GM23248 (cell line): ENCODE results near the gene SRRM1. TPM values are rescaled to one million over a fixed set of nuclear protein-coding genes. Genes with fewer than 3 reads are reported as not detected.

Source experiments
- DNase-seq: peaks from one replicate; pipeline ENCODE4 v3.0.0-alpha.2; 2015
- H2AFZ ChIP-seq: fragments of 200-600 bp; sonication (generic); 2 replicates; pipeline ENCODE4 v1.6.1; 2016; ENCODE audit warnings: antibody characterized with exemption
- H3F3A ChIP-seq: fragments of 200-600 bp; sonication (generic); 2 replicates; pipeline ENCODE4 v1.6.1; 2016; ENCODE audit warnings: mild to moderate bottlenecking, antibody characterized with exemption, mixed run types; ENCODE audit not compliant: insufficient read depth
- H3K27ac ChIP-seq: fragments of 200-600 bp; sonication (generic); 2 replicates; pipeline ENCODE4 v1.5.1; 2016; ENCODE audit warnings: mild to moderate bottlenecking
- H3K27me3 ChIP-seq: fragments of 200-600 bp; sonication (generic); replicated peaks from 2 replicates; pipeline ENCODE4 v1.6.1; 2016; ENCODE audit warnings: mild to moderate bottlenecking; ENCODE audit not compliant: insufficient read depth
- H3K36me3 ChIP-seq: fragments of 200-600 bp; sonication (generic); 2 replicates; pipeline ENCODE4 v1.6.1; 2016; ENCODE audit warnings: low read depth, mild to moderate bottlenecking
- H3K4me1 ChIP-seq: fragments of 200-600 bp; sonication (generic); 2 replicates; pipeline ENCODE4 v1.6.1; 2016; ENCODE audit warnings: mild to moderate bottlenecking; ENCODE audit not compliant: insufficient read depth
- H3K4me2 ChIP-seq: fragments of 200-600 bp; sonication (generic); one replicate; pipeline ENCODE4 v1.6.1; 2016; ENCODE audit warnings: mild to moderate bottlenecking; ENCODE audit not compliant: unreplicated experiment
- H3K4me3 ChIP-seq: fragments of 200-600 bp; sonication (generic); 2 replicates; pipeline ENCODE4 v1.5.1; 2016; ENCODE audit warnings: mild to moderate bottlenecking
- H3K79me2 ChIP-seq: fragments of 200-600 bp; sonication (generic); 2 replicates; pipeline ENCODE4 v1.6.1; 2016; ENCODE audit warnings: mild to moderate bottlenecking; ENCODE audit not compliant: insufficient read depth
- H3K9ac ChIP-seq: fragments of 200-600 bp; sonication (generic); 2 replicates; pipeline ENCODE4 v1.6.1; 2016; ENCODE audit warnings: mild to moderate bottlenecking
- H3K9me2 ChIP-seq: fragments of 200-600 bp; sonication (generic); 2 replicates; pipeline ENCODE4 v1.6.1; 2016; ENCODE audit warnings: mixed run types, mild to moderate bottlenecking, moderate library complexity; ENCODE audit not compliant: insufficient read depth
- H3K9me3 ChIP-seq: fragments of 200-600 bp; sonication (generic); one replicate; pipeline ENCODE4 v1.6.1; 2017; ENCODE audit warnings: low read depth
- H4K20me1 ChIP-seq: fragments of 200-600 bp; sonication (generic); 2 replicates; pipeline ENCODE4 v1.6.0; 2016; ENCODE audit not compliant: insufficient read depth
- EZH2 ChIP-seq: fragments of 200-600 bp; sonication (generic); IDR thresholded peaks from 2 replicates; pipeline ENCODE4 v1.6.1; 2018; ENCODE audit warnings: antibody characterized with exemption, mild to moderate bottlenecking; ENCODE audit not compliant: insufficient read depth, poor library complexity, severe bottlenecking
- EZH2phosphoT487 ChIP-seq: fragments of 200-600 bp; sonication (generic); IDR thresholded peaks from 2 replicates; pipeline ENCODE4 v1.6.1; 2018; ENCODE audit warnings: antibody characterized with exemption, moderate library complexity, mild to moderate bottlenecking, low read depth; ENCODE audit not compliant: insufficient read depth
- WGBS, 2 experiments: methylation state at CpG; one replicate each; pipeline ENCODE4 v1.1.6; 2015 to 2017; ENCODE audit warnings: low lambda C conversion rate in 2 of 2, low coverage in 1 of 2; ENCODE audit errors: missing lambda C conversion rate in 2 of 2; 5-methylcytosine and 5-hydroxymethylcytosine counted together
- in situ Hi-C: fragments of 300-500 bp; cut with MboI; formaldehyde crosslinking; loops from 2 replicates; pipeline ENCODE4 v1.15.0; 2020
- polyA plus RNA-seq: library from polyadenylated mRNA; unstranded; fragments of >200 nt; fragmentation: Nextera tagmentation; extraction: Ambion mirVana; gene quantifications from 2 replicates; pipeline ENCODE4 v1.2.1, GENCODE V29; 2016
- total RNA-seq: library from RNA; depleted of rRNA; stranded (reverse); fragments of >200 nt; shearing (Covaris generic); gene quantifications from 2 replicates; pipeline ENCODE4 v1.2.3, GENCODE V29; 2014

SRRM1 gene
- total and polyA plus RNA-seq, 2 experiments from 2014 or later: 36.1 to 143 TPM

DNA sequence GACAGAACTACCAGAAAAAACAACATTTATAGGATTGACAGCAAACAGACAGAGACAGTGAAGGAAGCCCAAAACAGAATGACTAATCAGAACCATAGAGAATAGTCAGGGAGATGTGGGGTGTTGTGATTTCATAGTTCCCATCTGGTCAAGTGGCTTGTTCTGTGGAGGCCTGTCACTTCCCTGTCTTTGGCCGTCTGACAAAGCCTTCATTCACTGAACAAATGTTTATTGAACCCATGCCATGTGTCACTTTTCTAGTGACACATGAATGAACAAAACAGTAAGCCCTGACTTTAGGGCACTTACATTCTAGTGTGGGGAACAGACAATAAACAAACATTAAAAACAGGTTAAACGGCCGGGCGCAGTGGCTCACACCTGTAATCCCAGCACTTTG is 3.2 kb upstream of the SRRM1 start:
- DNase-seq: no peak
- no peak overlapping the region for H3K4me3 ChIP-seq
- in situ Hi-C loops: loop anchor here (10.0 kb wide), 1 partner anchor 435 kb away; no protein-coding TSS in a partner anchor
- no peak overlapping the region for H3K27ac ChIP-seq
- H3K9me3 ChIP-seq: no peaks in the 10 kb centered on the region
- H3F3A ChIP-seq: peaks cover 20% of the 10 kb centered on the region
- H3K4me2 ChIP-seq: no peak overlapping the region
- no peak for TF ChIP-seq EZH2phosphoT487
- TF ChIP-seq EZH2: no peak
- peaks cover 6% of the 10 kb centered on the region; the same call in 1 of the 2 replicates for H4K20me1 ChIP-seq
- H3K4me1 ChIP-seq: peaks cover 14% of the 10 kb centered on the region
- peaks cover 23% of the 10 kb centered on the region for H3K79me2 ChIP-seq
- no peaks in the 10 kb centered on the region for H3K27me3 ChIP-seq
- no peak overlapping the region for H3K9ac ChIP-seq
- no peak overlapping the region for H2AFZ ChIP-seq
- H3K9me2 ChIP-seq: no peaks in the 10 kb centered on the region
- whole genome bisulfite sequencing, 2 experiments: 63 to 69% methylated on average over 4 of the region's 4 CpGs
- H3K36me3 ChIP-seq: no peaks in the 10 kb centered on the region

- no peaks in the 10 kb centered on the region for H3K9me2 ChIP-seq
- no peaks in the 10 kb centered on the region for H3K9me3 ChIP-seq
- H4K20me1 ChIP-seq: peaks cover 10% of the 10 kb centered on the region; the same call in 1 of the 2 replicates
- peaks cover 22% of the 10 kb centered on the region for H3F3A ChIP-seq
- H3K4me1 ChIP-seq: peaks cover 18% of the 10 kb centered on the region
- H3K36me3 ChIP-seq: peaks cover 3% of the 10 kb centered on the region; the same call in 1 of the 2 replicates
- no peak overlapping the region for H3K9ac ChIP-seq
- 60 to 65% methylated on average over 7 of the region's 7 CpGs for WGBS, 2 experiments
- H3K79me2 ChIP-seq: peaks cover 27% of the 10 kb centered on the region
- no peak for TF ChIP-seq EZH2
- TF ChIP-seq EZH2phosphoT487: no peak
- no peak overlapping the region for H3K27ac ChIP-seq
- no peak overlapping the region for H2AFZ ChIP-seq
- in situ Hi-C loops: no loop called here
- no peaks in the 10 kb centered on the region for H3K27me3 ChIP-seq
- DNase-seq: no peak
- H3K4me2 ChIP-seq: no peak overlapping the region
- H3K4me3 ChIP-seq: no peak overlapping the region
Measured at GRCh38 chr1:24640288-24640687, 2.8 kb upstream of the SRRM1 start.

DNA sequence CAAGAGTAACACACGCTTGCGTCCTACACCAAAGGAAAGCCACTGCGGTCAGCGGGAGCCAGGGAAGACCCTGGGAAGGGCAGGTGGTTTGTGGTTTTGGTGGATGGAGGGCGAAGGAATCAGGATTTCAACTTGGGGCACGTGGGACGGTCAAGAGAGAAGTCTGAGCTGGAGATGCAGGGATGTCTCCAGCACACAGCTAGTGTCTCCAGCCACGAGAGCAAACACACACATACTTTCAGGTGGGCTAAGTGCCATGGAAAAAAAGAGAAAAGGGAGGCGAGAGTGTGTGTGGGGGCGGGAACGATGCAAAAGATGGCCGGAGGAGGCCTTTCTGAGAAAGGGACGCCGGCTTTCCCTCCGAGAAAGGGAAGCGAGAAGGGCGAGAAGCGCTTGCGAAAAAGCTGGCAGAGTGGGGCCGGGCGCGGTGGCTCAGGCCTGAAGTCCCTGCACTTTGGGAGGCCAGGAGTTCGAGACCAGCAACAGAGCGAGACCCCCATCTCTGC is 1.4 kb upstream of the SRRM1 start:
- H3K4me1 ChIP-seq: peaks cover 24% of the 10 kb centered on the region
- DNase-seq: peak; percentile 77
- peaks cover 17% of the 10 kb centered on the region for H3K36me3 ChIP-seq
- H3K9ac ChIP-seq: peak overlapping the region; percentile 97
- in situ Hi-C loops: no loop called here
- H3K27me3 ChIP-seq: no peaks in the 10 kb centered on the region
- peak overlapping the region; percentile 64 for H2AFZ ChIP-seq
- no peak for TF ChIP-seq EZH2
- no peak for TF ChIP-seq EZH2phosphoT487
- peak overlapping the region; percentile 85 for H3K4me2 ChIP-seq
- peak overlapping the region; percentile 78 for H3K4me3 ChIP-seq
- 19 to 28% methylated on average over 20 to 24 of the region's 24 CpGs for WGBS, 2 experiments
- H3K27ac ChIP-seq: peak overlapping the region; percentile 97
- no peaks in the 10 kb centered on the region for H3K9me3 ChIP-seq
- H3F3A ChIP-seq: peaks cover 22% of the 10 kb centered on the region
- H3K9me2 ChIP-seq: no peaks in the 10 kb centered on the region
- peaks cover 17% of the 10 kb centered on the region; the same call in 1 of the 2 replicates for H4K20me1 ChIP-seq
- peaks cover 41% of the 10 kb centered on the region for H3K79me2 ChIP-seq

GRCh38 chr1:24643363-24644099 is 429 bp downstream of the SRRM1 start:
- Histone ChIP-seq H3K4me3 (peak overlapping the region; percentile 90), H3K9me3 (no peaks in the 10 kb centered on the region), H3K79me2 (peaks cover 60% of the 10 kb centered on the region), H3K9me2 (no peaks in the 10 kb centered on the region), H3K27ac (peak overlapping the region; percentile 62), H3K4me1 (peaks cover 24% of the 10 kb centered on the region), H3K36me3 (peaks cover 36% of the 10 kb centered on the region), H4K20me1 (peaks cover 17% of the 10 kb centered on the region; the same call in 1 of the 2 replicates), H3K27me3 (no peaks in the 10 kb centered on the region), H3F3A (peaks cover 29% of the 10 kb centered on the region), H3K9ac (peak overlapping the region; percentile 92), H2AFZ (peak overlapping the region; percentile 70), H3K4me2 (peak overlapping the region; percentile 98)
- 1% methylated on average over 32 to 45 of the region's 53 CpGs for WGBS, 2 experiments
- TF ChIP-seq EZH2phosphoT487: no peak
- TF ChIP-seq EZH2: no peak
- peak; percentile 47 for DNase-seq
- in situ Hi-C loops: no loop called here
